CD4-positive, alpha-beta T cell treated with Interleukin-17A for 1 hour (primary cell): ENCODE data around the gene HOXD8.

Experiments used
- DNase-seq: peaks from one replicate; pipeline ENCODE4 v3.0.0-alpha.2; 2020

HOXD8 gene

GRCh38 chr2:176117162-176117822, 12.2 kb upstream of the HOXD8 start:
- DNase-seq = no peak

GRCh38 chr2:176117823-176118371, 11.6 kb upstream of the HOXD8 start:
- DNase-seq = no peak

- no peak for DNase-seq
Observed at GRCh38 chr2:176118601-176119339, 10.7 kb upstream of the HOXD8 start.

- DNase-seq = no peak
Observed at GRCh38 chr2:176120364-176121189, 8.9 kb upstream of the HOXD8 start.

- no peak for DNase-seq
Observed at GRCh38 chr2:176121190-176122051, 8.1 kb upstream of the HOXD8 start.

GRCh38 chr2:176122052-176122682, 7.3 kb upstream of the HOXD8 start:
- no peak for DNase-seq

GRCh38 chr2:176122683-176123410, 6.7 kb upstream of the HOXD8 start, which contains the start of gene HOXD9:
Gene HOXD9 (plus strand): TSS chr2:176122719. CDS start chr2:176122769, 50 bp downstream.
- DNase-seq = no peak

GRCh38 chr2:176123411-176124109, 5.9 kb upstream of the HOXD8 start:
- DNase-seq = no peak

- no peak for DNase-seq
Observed at GRCh38 chr2:176124110-176124946, 5.2 kb upstream of the HOXD8 start.

GRCh38 chr2:176124947-176125771, 4.3 kb upstream of the HOXD8 start:
- DNase-seq = no peak

- no peak for DNase-seq
Observed at GRCh38 chr2:176125772-176126054, 3.8 kb upstream of the HOXD8 start.

- peak; percentile 67 for DNase-seq
Observed at GRCh38 chr2:176126929-176127773, 2.4 kb upstream of the HOXD8 start.

GRCh38 chr2:176127774-176128072, 1.8 kb upstream of the HOXD8 start:
- DNase-seq = no peak

GRCh38 chr2:176128172-176128981, 1.1 kb upstream of the HOXD8 start:
- no peak for DNase-seq

GRCh38 chr2:176129813-176130146, 275 bp downstream of the HOXD8 start:
- DNase-seq = no peak

GRCh38 chr2:176130147-176130956, 847 bp downstream of the HOXD8 start:
- no peak for DNase-seq
